ENCODE data around the gene PRKCE. TPM values are rescaled to one million over a fixed set of nuclear protein-coding genes. Genes with fewer than 3 reads are reported as not detected.

PRKCE gene
- total RNA-seq, 3 donors from 2014 or later (not counting 1 experiment from before 2014, with no cell fraction given) = 35.2 to 42.1 (median 38.6) TPM

DNA sequence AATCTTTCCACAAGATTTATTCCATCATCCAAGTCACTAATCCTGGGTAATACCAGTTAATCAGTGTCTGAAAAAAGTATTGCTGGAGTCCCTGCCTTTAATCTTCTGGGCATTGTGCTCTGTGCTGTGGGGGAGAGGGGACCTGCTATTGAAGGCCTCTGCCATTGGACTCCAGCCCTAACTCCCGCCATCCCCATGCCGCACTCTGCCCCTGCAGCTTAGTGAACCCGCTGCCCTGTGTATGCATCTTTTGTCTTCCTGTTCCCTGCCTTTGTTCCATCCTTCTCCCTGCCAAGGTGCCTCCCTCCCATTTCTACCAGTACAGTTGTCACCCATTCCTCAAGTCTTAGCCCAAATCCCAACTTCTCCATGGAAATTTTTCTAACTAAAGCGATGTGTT is 532.0 kb downstream of the PRKCE start:
- H3K27me3 Mint-ChIP-seq (ENCODE audit: low read depth in 2 of 2) = no peaks in the 10 kb centered on the region
- Histone ChIP-seq H3K27ac (ENCODE audit: low read length) (no peak overlapping the region), H3K36me3 (ENCODE audit: control insufficient read depth, insufficient read depth, low read length) (no peaks in the 10 kb centered on the region), H3K27me3 (ENCODE audit: control insufficient read depth, insufficient read depth, low read length) (no peaks in the 10 kb centered on the region), H3K4me3 (ENCODE audit: low read length) (no peak overlapping the region), H3K9me3 (ENCODE audit: control insufficient read depth, insufficient read depth, low read length) (no peaks in the 10 kb centered on the region), H3K4me1 (ENCODE audit: control insufficient read depth, insufficient read depth, low read length) (peaks cover 16% of the 10 kb centered on the region)
- DNase-seq (no peak), ATAC-seq (no peak)
- H3K4me1 Mint-ChIP-seq = peaks cover 26 to 44% of the 10 kb centered on the region in 2 donors
- TF ChIP-seq, protein P1, sequence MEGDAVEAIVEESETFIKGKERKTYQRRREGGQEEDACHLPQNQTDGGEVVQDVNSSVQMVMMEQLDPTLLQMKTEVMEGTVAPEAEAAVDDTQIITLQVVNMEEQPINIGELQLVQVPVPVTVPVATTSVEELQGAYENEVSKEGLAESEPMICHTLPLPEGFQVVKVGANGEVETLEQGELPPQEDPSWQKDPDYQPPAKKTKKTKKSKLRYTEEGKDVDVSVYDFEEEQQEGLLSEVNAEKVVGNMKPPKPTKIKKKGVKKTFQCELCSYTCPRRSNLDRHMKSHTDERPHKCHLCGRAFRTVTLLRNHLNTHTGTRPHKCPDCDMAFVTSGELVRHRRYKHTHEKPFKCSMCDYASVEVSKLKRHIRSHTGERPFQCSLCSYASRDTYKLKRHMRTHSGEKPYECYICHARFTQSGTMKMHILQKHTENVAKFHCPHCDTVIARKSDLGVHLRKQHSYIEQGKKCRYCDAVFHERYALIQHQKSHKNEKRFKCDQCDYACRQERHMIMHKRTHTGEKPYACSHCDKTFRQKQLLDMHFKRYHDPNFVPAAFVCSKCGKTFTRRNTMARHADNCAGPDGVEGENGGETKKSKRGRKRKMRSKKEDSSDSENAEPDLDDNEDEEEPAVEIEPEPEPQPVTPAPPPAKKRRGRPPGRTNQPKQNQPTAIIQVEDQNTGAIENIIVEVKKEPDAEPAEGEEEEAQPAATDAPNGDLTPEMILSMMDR (IDR thresholded peaks at IDR 0.05) = no peak
- no peaks in the 10 kb centered on the region for H3K9me3 Mint-ChIP-seq
- WGBS (ENCODE audit: insufficient coverage) = 94% methylated on average over 4 of the region's 4 CpGs
- intact Hi-C loops (cut with micrococcal nuclease) = no loop called here
- H3K4me3 Mint-ChIP-seq = no peak overlapping the region
- H3K27ac Mint-ChIP-seq = peak overlapping the region in 1 of 2 donors; percentile 30
- no peaks in the 10 kb centered on the region for H3K36me3 Mint-ChIP-seq

DNA sequence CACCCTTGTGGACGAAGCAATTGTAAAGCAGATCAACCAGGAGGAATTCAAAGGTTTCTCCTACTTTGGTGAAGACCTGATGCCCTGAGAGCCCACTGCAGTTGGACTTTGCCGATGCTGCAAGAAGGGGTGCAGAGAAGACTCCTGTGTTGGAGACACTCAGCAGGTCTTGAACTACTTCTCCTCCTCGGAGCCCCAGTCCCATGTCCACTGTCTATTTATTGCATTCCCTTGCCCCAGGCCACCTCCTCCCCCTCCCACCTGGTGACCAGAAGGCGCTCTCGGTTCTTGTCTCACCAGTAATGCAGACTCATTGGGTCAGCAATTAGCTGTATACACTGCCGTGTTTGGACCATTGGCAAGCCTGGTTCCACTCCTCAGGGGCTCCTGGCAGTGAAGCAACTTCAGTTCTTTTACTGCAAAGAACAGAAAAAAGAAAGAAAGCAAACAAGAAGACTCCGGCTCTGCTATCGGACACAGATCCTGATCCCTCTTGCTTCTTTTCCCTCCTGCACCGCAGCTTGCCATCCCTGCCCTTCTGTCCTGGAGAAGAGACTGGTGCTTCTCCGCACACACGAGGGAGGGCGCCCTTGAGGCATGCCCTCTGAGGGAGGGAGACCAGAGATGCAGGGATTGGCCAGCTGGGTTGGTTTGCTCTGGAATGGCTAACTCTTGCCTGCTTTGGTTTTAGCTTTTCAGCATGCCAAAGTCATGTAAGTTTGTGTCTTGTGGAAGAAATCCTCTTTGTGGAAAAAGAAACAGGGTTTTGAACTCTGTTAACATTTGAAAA is 533.5 kb downstream of the PRKCE start:
- no peaks in the 10 kb centered on the region for H3K27me3 ChIP-seq (ENCODE audit: control insufficient read depth, insufficient read depth, low read length)
- intact Hi-C loops (cut with micrococcal nuclease) = no loop called here
- ATAC-seq (no peak), DNase-seq (no peak)
- H3K27me3 Mint-ChIP-seq (ENCODE audit: low read depth in 2 of 2) = no peaks in the 10 kb centered on the region
- no peak overlapping the region for H3K27ac ChIP-seq (ENCODE audit: low read length)
- H3K36me3 Mint-ChIP-seq = no peaks in the 10 kb centered on the region
- H3K36me3 ChIP-seq (ENCODE audit: control insufficient read depth, insufficient read depth, low read length) = no peaks in the 10 kb centered on the region
- H3K4me1 Mint-ChIP-seq = peaks cover 11 to 30% of the 10 kb centered on the region in 2 donors
- TF ChIP-seq, protein P1 (IDR thresholded peaks at IDR 0.05) = no peak
- no peaks in the 10 kb centered on the region for H3K9me3 Mint-ChIP-seq
- H3K4me1 ChIP-seq (ENCODE audit: control insufficient read depth, insufficient read depth, low read length) = peaks cover 4% of the 10 kb centered on the region
- H3K4me3 ChIP-seq (ENCODE audit: low read length) = no peak overlapping the region
- H3K27ac Mint-ChIP-seq = no peak overlapping the region
- no peak overlapping the region for H3K4me3 Mint-ChIP-seq
- WGBS (ENCODE audit: insufficient coverage) = 94% methylated on average over 12 of the region's 12 CpGs
- no peaks in the 10 kb centered on the region for H3K9me3 ChIP-seq (ENCODE audit: control insufficient read depth, insufficient read depth, low read length)

DNA sequence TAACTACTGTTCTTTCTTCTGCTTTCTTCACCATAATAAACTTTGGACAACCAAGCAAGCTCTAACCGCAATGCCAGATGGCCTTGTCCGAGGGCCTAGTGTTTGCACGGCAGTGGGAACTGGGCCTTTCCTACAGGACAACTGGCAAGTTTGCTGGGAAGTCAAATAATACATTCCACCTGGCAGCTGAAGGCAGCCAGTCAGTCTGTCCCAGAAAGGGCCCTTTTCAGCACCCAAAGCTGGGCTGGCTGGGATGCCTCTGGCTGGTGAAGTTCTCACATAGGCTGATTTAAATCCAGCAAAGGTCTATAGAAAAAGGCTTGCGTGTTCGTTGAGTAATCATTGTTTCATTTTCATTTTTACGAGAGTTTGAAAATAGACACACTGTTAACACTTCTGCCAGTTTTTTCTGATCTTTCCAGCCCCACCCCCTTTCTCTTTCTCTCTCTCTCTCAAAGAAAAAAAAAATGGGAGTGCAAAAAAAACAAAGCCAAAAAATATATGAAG is 535.7 kb downstream of the PRKCE start:
- H3K9me3 Mint-ChIP-seq = no peaks in the 10 kb centered on the region
- Histone ChIP-seq H3K4me1 (ENCODE audit: control insufficient read depth, insufficient read depth, low read length) (peaks cover 4% of the 10 kb centered on the region), H3K4me3 (ENCODE audit: low read length) (no peak overlapping the region), H3K27me3 (ENCODE audit: control insufficient read depth, insufficient read depth, low read length) (no peaks in the 10 kb centered on the region), H3K9me3 (ENCODE audit: control insufficient read depth, insufficient read depth, low read length) (no peaks in the 10 kb centered on the region), H3K36me3 (ENCODE audit: control insufficient read depth, insufficient read depth, low read length) (no peaks in the 10 kb centered on the region), H3K27ac (ENCODE audit: low read length) (peak overlapping the region; percentile 60)
- DNase-seq (peak in 1 of 2 donors; percentile 54), ATAC-seq (peak; percentile 77 to 94 (median 88))
- H3K4me1 Mint-ChIP-seq = peaks cover 11 to 22% of the 10 kb centered on the region in 2 donors
- TF ChIP-seq, protein P1 (IDR thresholded peaks at IDR 0.05) = no peak
- intact Hi-C loops (cut with micrococcal nuclease) = no loop called here
- H3K4me3 Mint-ChIP-seq = peak overlapping the region; percentile 70
- peak overlapping the region; percentile 88 to 89 for H3K27ac Mint-ChIP-seq
- 56% methylated on average over 5 of the region's 6 CpGs for WGBS (ENCODE audit: insufficient coverage)
- H3K27me3 Mint-ChIP-seq (ENCODE audit: low read depth in 2 of 2) = no peaks in the 10 kb centered on the region
- no peaks in the 10 kb centered on the region for H3K36me3 Mint-ChIP-seq
